ELF-1 (cell line): ENCODE results near the gene RAD23B.
"Not testable (repeated sequence)": the region's sequence is repeated elsewhere in the genome, so short reads cannot be mapped to it uniquely, and the experiment has no call there.

Source experiments
- DNase-seq: peaks from one replicate; pipeline ENCODE4 v3.0.0-alpha.2; 2016; ENCODE audit warnings: low read depth, low spot score

Gene RAD23B

GRCh38 chr9:107292821-107293542, 9.9 kb downstream of the RAD23B start:
- no peak for DNase-seq

GRCh38 chr9:107293543-107294085, 10.5 kb downstream of the RAD23B start:
- no peak for DNase-seq

DNA sequence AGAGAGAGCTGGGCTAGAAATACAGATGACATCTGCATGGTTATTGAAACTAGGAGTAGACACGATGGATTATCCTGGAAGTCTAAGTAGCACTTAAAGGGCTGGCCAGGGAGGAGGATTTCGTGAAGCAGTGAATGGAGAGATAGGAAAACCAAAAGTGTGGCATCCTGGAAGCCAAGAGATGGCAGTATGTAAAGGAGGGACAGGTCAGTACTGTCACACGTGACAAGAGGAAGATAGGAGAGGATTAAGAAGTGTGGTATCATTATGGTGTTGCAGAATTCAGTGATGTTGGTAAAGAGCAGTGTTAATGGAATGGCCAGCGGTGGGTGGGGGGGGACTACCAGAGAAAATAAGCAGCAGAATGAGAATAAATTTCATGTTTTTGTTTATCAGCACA, 11.7 kb downstream of the RAD23B start:
- DNase-seq: no peak

DNA sequence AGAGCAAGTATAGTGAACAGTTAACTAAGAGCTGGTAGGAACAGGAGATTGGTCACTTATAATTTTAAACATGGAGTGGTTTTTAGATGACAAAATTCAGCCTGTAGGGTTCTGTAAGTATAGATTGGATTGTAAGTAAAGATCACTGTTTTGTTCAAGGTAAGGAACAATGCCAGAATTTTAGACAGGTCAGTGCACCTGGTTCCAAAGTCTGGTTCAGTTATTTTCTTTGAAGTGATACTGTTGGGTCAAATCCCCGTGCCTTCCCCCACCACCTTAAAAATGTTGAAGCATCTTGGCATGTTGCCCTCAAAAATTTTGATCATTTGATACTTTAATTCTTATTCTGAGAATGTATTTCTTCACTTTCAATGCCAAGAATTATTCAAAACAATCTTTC, 12.9 kb downstream of the RAD23B start:
- no peak for DNase-seq

DNA sequence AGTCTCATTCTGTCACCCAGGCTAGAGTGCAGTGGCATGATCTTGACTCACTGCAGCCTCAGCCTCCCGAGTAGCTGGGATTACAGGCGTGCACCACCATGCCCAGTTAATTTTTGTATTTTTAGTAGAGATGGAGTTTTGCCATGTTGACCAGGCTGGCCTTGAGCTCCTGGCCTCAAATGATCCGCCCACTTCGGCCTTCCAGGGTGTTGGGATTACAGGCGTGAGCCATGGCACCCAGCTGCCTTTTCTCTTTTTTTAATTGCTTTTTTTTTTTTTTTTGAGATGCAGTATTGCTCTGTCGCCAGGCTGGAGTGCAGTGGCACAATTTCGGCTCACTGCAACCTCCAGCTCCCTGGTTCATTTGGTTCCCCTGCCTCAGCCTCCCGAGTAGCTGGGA, 13.5 kb downstream of the RAD23B start:
- not testable (repeated sequence) for DNase-seq

DNA sequence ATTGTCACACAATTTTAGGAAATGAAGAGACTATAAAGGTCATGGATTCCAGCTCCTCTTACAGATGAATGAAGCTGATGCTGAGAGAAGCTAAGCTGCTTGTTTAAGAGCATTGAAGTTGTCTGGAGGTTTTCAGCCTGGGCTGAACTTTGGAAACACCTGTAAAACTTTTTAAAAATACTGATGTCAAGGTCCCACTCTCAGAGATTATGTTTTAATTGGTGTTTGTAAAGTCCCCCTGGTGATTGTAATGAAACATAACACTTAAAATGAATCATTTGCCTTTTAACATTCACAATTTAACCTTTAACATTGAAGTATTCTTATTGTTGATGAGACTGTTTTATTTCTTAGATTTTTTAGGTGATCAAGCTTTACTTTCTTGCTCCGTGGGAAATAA, 16.4 kb downstream of the RAD23B start:
- DNase-seq: no peak

DNA sequence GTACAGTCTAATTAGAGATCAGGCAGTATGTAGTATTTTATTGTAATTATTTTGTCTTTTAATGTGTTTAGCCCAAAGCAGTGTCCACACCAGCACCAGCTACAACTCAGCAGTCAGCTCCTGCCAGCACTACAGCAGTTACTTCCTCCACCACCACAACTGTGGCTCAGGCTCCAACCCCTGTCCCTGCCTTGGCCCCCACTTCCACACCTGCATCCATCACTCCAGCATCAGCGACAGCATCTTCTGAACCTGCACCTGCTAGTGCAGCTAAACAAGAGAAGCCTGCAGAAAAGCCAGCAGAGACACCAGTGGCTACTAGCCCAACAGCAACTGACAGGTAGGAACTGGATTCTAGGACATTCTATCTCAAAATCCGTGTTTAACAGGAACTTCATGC, 23.2 kb downstream of the RAD23B start:
- no peak for DNase-seq

GRCh38 chr9:107307331-107307730, 24.3 kb downstream of the RAD23B start:
- no peak for DNase-seq

DNA sequence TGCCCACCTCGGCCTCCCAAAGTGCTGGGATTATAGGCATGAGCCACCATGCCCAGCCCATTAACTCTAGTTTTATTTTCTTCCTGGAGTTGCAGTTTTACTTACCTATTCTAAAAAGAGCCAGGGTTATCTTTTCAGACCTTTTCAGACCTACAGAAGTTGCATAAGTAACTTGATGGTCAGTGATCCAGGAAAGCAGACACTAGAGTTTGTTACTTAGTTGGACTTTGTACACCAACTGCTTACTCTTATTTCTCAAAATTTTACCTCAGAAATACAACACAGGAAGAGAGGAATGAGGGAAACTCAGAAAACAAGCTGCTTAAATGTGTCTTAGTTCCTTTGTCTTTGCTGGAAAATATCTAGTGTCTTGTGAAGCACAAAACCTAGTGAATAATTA, 25.4 kb downstream of the RAD23B start:
- DNase-seq: no peak

DNA sequence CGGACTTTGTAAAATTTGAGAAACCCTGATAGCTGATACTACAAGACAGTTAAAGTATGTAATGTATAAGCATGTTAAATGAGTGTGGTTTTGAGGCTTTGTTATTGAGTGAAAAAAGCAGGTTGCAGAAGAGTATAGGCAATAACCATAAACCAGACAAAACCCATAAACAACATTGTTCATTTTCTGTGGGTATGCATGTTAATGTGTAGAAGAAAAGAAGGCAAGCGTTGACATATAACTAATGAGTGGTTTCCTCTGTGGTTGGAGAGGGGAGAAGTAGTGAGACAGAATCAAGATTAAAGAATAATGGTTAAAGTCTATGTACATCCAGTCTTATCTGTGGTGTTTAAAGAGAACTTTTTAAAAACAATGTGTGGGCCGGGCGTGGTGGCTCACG, 26.2 kb downstream of the RAD23B start:
- DNase-seq: no peak

- peak; percentile 22 for DNase-seq
Measured at GRCh38 chr9:107312376-107313050, 29.4 kb downstream of the RAD23B start.

- no peak for DNase-seq
Measured at GRCh38 chr9:107313555-107314096, 30.5 kb downstream of the RAD23B start.

- no peak for DNase-seq
Measured at GRCh38 chr9:107314763-107315162, 31.7 kb downstream of the RAD23B start.

DNA sequence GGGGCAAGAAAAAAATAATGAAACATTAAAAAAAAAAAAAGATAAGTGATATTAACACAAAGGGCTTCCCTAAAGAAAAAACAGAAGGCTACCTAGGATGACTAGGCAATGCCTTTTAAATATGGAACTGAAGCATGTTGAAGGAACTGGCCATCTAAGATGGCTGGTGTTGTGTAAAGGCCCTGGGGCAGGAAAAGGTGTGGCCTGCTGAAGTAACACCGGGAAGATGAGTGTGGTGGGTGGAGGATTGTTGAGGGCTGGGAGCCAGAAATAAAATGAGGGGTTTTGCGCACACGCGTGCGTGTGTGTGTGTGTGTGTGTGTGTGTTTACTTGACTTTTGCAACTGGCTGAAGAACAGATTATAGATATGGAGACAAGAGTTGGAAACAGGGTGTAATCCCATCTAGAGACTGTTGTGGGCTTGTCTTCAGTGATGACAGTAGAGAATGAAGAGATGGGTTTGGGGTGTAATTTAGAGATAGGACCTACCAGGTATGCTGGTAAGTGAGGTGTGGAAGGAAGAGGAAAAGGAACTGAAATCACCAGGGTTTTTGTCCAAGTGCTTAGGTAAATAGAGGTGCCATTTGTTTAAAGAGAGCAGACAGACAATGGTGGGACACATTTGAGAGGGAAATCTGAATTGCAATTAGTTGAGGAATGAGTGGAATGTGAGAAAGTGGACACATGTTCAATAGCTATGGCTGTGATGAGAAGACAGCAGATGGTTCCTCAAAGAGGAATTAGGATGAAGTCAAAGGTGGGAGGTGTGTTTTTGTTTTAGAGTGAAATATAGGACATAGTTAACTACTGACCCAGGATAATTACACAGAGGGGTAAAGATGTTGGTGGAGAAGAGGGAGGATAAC, 33.9 kb downstream of the RAD23B start:
- no peak for DNase-seq

DNA sequence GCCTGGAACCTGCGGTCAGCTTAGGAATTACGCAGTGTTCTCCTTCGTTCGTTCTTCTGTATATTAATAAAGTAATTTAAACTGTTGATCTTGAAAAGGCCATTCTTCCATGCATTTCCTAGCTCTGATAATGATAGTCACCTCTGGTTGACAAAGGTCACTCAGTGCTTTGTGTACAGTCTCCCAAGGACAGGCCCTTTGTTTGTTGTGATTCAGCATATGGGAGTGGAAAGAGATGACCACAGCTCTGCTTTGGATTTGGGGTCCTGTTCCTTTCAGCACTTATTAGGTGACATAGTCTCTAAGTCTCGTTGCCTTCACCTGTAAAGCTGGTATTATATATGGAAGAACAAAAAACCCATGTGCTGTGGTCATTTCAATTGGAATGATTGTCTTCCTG, 39.6 kb downstream of the RAD23B start:
- no peak for DNase-seq

DNA sequence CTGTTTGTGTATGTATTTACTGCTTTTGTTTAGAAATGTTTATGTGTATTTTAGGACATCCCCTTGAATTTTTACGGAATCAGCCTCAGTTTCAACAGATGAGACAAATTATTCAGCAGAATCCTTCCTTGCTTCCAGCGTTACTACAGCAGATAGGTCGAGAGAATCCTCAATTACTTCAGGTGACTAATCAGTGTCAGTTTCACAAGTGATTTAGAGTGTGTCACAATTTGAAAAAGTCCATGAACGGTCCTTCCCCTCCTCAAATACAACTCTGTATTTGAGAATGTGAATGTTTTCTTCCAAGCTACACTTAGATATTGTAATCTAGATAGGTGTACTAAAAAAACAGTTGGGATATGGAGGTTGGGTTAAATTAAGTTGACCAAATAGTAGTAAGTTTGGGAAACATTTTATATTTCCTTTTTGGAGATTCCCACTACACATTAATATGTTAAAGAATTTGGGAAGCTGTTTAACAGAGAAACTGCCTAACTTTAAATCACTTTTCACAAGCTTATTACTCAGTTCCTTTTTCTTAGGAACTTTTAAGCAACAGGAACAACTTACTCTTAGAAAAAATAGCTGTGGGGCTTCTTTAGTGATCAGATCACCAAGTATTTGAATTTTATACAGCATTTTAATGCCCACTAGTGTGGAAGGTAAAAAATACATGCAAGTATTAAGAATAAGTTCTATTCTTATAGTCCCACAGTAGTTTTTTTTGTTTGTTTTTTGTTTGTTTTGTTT, 40.9 kb downstream of the RAD23B start:
- no peak for DNase-seq

- DNase-seq: no peak
Measured at GRCh38 chr9:107325842-107326241, 42.8 kb downstream of the RAD23B start.

DNA sequence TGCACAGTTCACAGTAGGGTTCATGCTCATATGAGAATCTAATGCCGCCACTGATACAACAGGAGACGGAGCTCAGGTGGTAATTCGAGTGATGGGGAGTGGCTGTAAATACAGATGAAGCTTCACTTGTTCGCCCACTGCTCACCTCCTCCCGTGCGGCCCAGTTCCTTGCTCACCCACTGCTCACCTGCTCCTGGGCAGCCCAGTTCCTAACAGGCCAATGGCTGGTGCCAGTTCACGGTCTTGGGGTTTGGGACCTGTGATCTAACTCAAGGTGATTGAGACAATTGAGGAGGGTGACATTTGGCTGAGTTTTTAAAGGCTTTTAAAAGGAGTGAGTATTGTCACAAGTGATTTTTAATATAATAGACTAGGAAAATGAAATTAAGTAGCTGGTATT, 45.4 kb downstream of the RAD23B start:
- no peak for DNase-seq

DNA sequence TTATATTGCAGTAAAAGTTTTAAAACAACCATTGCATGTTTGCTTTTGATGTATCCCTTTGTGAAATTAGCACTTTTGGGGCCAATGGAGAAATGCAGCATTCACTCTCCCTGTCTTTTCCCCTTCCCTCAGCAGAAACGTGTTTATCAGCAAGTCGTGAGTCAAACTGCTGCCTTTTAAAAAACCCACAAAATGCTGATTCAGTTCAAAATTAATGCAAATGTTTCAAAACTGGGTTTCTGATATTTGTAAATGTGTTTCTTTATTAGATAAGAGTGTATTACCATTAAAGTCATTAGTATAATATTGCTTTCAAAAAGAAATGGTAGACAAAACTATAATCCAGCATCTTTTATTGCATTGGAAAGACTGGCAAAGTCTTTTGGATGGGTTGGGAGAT, 47.3 kb downstream of the RAD23B start:
- no peak for DNase-seq

DNA sequence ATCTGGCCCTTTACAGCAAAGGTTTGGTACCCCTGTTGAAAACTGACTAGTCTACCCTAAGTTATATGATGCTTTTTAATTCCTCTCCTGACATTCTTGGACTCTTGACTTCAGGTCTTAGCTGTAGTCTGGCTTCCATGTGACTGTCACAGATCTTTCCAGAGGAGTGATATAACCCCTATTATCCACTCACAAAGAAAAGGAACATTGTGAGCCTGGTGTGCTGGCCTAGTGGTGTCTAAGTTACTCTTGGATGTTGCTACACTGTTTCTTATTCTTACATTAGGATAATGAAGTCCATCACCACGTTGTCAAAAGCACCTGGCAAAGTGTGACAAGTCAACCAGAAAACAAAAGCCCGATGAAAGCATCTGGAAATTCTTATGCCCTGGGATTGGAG, 49.8 kb downstream of the RAD23B start:
- no peak for DNase-seq

DNA sequence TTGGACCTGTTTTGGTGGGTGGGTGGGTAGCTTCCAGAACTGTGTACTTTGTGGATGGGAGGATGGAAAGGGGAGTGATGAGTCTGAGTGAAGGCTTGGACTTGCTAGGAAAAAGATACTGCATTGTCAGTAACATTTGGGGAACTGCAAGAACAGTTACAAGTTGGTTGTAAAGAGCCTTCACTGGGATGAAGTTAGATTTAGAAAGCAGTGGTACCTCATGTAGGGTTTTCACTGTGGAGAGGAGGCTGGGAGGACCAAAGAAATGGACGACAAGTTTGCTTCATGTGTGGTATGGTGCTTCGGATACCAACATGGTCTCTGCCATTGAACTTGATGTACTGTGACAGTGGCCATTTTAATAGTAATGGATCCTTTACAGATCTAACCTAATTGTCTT, 50.3 kb downstream of the RAD23B start:
- DNase-seq: no peak
